ENCODE measurements around the gene SYT1.

DNA sequence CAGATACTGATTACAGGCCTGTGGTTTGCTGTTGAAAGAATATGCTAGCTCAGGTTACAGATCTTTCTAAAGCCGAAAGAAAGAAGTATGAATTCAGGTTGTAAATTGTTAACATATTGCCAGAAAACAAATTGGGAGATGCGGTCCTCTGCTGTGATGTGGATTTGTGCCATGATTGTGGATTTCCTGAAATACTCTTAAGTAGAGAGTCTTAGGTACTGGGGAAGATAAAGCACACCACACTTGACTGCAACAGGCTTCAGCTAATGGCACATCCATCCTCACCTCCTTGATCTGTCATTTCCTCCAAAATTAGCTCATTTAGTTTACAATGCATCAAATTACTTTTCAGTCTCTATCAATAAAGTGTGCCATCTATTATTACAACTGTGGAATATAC, 279.2 kb downstream of the SYT1 start:
- TF ChIP-seq GATA3 (IDR thresholded peaks at IDR 0.05; ENCODE audit: low read depth, low read length) (no peak), GATA2 (IDR thresholded peaks at IDR 0.05; ENCODE audit: low read depth, low read length) (no peak)
